IMR-90 (cell line): ENCODE measurements around the gene SIAH3. TPM values are rescaled to one million over a fixed set of nuclear protein-coding genes. Genes with fewer than 3 reads are reported as not detected.

Source experiments
- ATAC-seq: fragments of 200-7000 bp; cut with Tn5 transposase; 2 replicates; pipeline ENCODE4 v1.9.1; 2020; ENCODE audit warnings: low read depth, mild to moderate bottlenecking, moderate library complexity
- BruUV-seq: library from RNA; stranded (reverse); fragments of 400-500 nt; replicated peaks from 2 replicates; lab custom pipeline; 2021; lab: Mats Ljungman, UMichigan
- CTCF ChIA-PET: fragments of 300-600 bp; formaldehyde crosslinking; extraction: SDS; loops from one replicate; lab custom pipeline; 2021; ENCODE audit warnings: antibody characterized with exemption; lab: Yijun Ruan, JAX
- POLR2A ChIA-PET: fragments of 300-600 bp; sonication (Branson Sonifier 250); formaldehyde crosslinking; loops from one replicate; lab custom pipeline; 2022; ENCODE audit warnings: antibody characterized with exemption; ENCODE audit not compliant: unreplicated experiment; lab: Charles Lee
- DNase-seq: peaks from one replicate; pipeline ENCODE4 v3.0.0; 2013
- H2AFZ ChIP-seq: replicated peaks from 2 replicates; pipeline ENCODE3; 2013; ENCODE audit warnings: low read length, mild to moderate bottlenecking; ENCODE audit not compliant: poor library complexity
- H2AK5ac ChIP-seq: 2 replicates; pipeline ENCODE4 v1.6.1; 2013; ENCODE audit warnings: low read depth, low read length, inconsistent platforms
- H2AK9ac ChIP-seq: replicated peaks from 2 replicates; pipeline ENCODE3; 2013; ENCODE audit warnings: mild to moderate bottlenecking, low read depth, low read length, moderate library complexity; ENCODE audit not compliant: poor library complexity
- H2BK120ac ChIP-seq: 2 replicates; pipeline ENCODE4 v1.6.1; 2013; ENCODE audit warnings: low read depth, low read length, inconsistent platforms
- H2BK15ac ChIP-seq: 3 replicates; pipeline ENCODE4 v1.6.1; 2013; ENCODE audit warnings: low read depth, low read length, inconsistent platforms
- H2BK20ac ChIP-seq: 2 replicates; pipeline ENCODE4 v1.6.1; 2013; ENCODE audit warnings: low read depth, mild to moderate bottlenecking, inconsistent platforms, low read length, moderate library complexity
- H2BK5ac ChIP-seq: 2 replicates; pipeline ENCODE4 v1.6.1; 2013; ENCODE audit warnings: mild to moderate bottlenecking, low read depth, low read length, inconsistent platforms; ENCODE audit not compliant: poor library complexity, severe bottlenecking
- H3K14ac ChIP-seq: replicated peaks from 2 replicates; pipeline ENCODE4 v1.6.1; 2013; ENCODE audit warnings: low read depth, low read length, inconsistent platforms
- H3K18ac ChIP-seq: 2 replicates; pipeline ENCODE4 v1.6.1; 2013; ENCODE audit warnings: low read depth, low read length, control low read depth
- H3K23ac ChIP-seq: 2 replicates; pipeline ENCODE4 v1.6.1; 2013; ENCODE audit warnings: low read depth, low read length, inconsistent platforms
- H3K27ac ChIP-seq: 2 replicates; pipeline ENCODE4 v1.5.1; 2013; ENCODE audit warnings: mild to moderate bottlenecking, control low read depth, low read length; ENCODE audit not compliant: insufficient read depth
- H3K27me3 ChIP-seq: 2 replicates; pipeline ENCODE4 v1.6.1; 2013; ENCODE audit warnings: low read length; ENCODE audit not compliant: control insufficient read depth, insufficient read depth
- H3K36me3 ChIP-seq: 2 replicates; pipeline ENCODE4 v1.6.1; 2013; ENCODE audit warnings: low read length, mixed read lengths; ENCODE audit not compliant: control insufficient read depth, insufficient read depth
- H3K4ac ChIP-seq: 2 replicates; pipeline ENCODE4 v1.6.1; 2013; ENCODE audit warnings: low read depth, low read length, inconsistent platforms
- H3K4me1 ChIP-seq: 2 replicates; pipeline ENCODE4 v1.6.1; 2013; ENCODE audit warnings: low read length, mixed read lengths; ENCODE audit not compliant: control insufficient read depth, insufficient read depth
- H3K4me2 ChIP-seq: 2 replicates; pipeline ENCODE4 v1.6.1; 2013; ENCODE audit warnings: low read depth, mild to moderate bottlenecking, control low read depth, low read length, moderate library complexity
- H3K4me3 ChIP-seq: 2 replicates; pipeline ENCODE4 v1.5.1; 2013; ENCODE audit warnings: low read depth, mild to moderate bottlenecking, control low read depth, low read length, moderate library complexity; ENCODE audit not compliant: insufficient read depth
- H3K56ac ChIP-seq: 2 replicates; pipeline ENCODE4 v1.6.1; 2013; ENCODE audit warnings: low read length, inconsistent platforms; ENCODE audit not compliant: insufficient read depth; ENCODE audit errors: extremely low read depth
- H3K79me1 ChIP-seq, 2 experiments: 2 replicates each; pipeline ENCODE4 v1.6.1; 2013; ENCODE audit warnings: low read length in 2 of 2, inconsistent platforms in 1 of 2, low read depth in 1 of 2
- H3K9ac ChIP-seq: 2 replicates; pipeline ENCODE4 v1.6.1; 2013; ENCODE audit warnings: low read depth, low read length, control low read depth
- H3K9me1 ChIP-seq: 2 replicates; pipeline ENCODE4 v1.6.1; 2013; ENCODE audit warnings: low read length, inconsistent platforms; ENCODE audit not compliant: insufficient read depth
- H3K9me3 ChIP-seq: 2 replicates; pipeline ENCODE4 v1.6.1; 2013; ENCODE audit warnings: low read length; ENCODE audit not compliant: control insufficient read depth, insufficient read depth
- H4K20me1 ChIP-seq: 2 replicates; pipeline ENCODE4 v1.6.1; 2013; ENCODE audit warnings: low read length, inconsistent platforms; ENCODE audit not compliant: insufficient read depth
- H4K5ac ChIP-seq: 2 replicates; pipeline ENCODE4 v1.6.1; 2013; ENCODE audit warnings: mild to moderate bottlenecking, low read depth, low read length, control low read depth
- H4K8ac ChIP-seq, 2 experiments: 2 replicates each; pipeline ENCODE4 v1.6.1; 2013; ENCODE audit warnings: low read depth in 2 of 2, low read length in 2 of 2, control low read depth in 1 of 2, inconsistent platforms in 1 of 2
- H4K91ac ChIP-seq: 2 replicates; pipeline ENCODE4 v1.6.1; 2013; ENCODE audit warnings: low read depth, low read length, inconsistent platforms; ENCODE audit not compliant: insufficient read depth
- BHLHE40 ChIP-seq: fragments of 150-350 bp; IDR thresholded peaks from 2 replicates; pipeline ENCODE4 v1.6.1; 2016; ENCODE audit warnings: mild to moderate bottlenecking, low read depth, low read length
- CEBPB ChIP-seq: IDR thresholded peaks from 2 replicates; pipeline ENCODE4 v1.6.1; 2012; ENCODE audit warnings: low read depth, low read length, improper control_type of control experiment
- CHD1 ChIP-seq: IDR thresholded peaks from 2 replicates; pipeline ENCODE4 v1.6.1; 2012; ENCODE audit warnings: low read depth, low read length, improper control_type of control experiment
- CTCF ChIP-seq: conservative IDR thresholded peaks from 2 replicates; pipeline ENCODE4 v1.5.1; 2012; ENCODE audit warnings: mild to moderate bottlenecking, low read depth, low read length, improper control_type of control experiment
- ELK1 ChIP-seq: fragments of 150-350 bp; IDR thresholded peaks from 2 replicates; pipeline ENCODE4 v1.6.1; 2016; ENCODE audit warnings: low read depth, mild to moderate bottlenecking, low read length, moderate library complexity, borderline replicate concordance
- FOS ChIP-seq: fragments of 150-350 bp; IDR thresholded peaks from 2 replicates; pipeline ENCODE4 v1.6.1; 2016; ENCODE audit warnings: low read depth, low read length
- MAFK ChIP-seq: IDR thresholded peaks from 2 replicates; pipeline ENCODE4 v1.6.1; 2012; ENCODE audit warnings: low read depth, low read length, improper control_type of control experiment
- MAZ ChIP-seq: IDR thresholded peaks from 2 replicates; pipeline ENCODE4 v1.6.1; 2012; ENCODE audit warnings: low read depth, mild to moderate bottlenecking, low read length, improper control_type of control experiment, moderate library complexity, borderline replicate concordance
- MXI1 ChIP-seq: IDR thresholded peaks from 2 replicates; pipeline ENCODE4 v1.6.1; 2012; ENCODE audit warnings: low read depth, mild to moderate bottlenecking, low read length, moderate library complexity, borderline replicate concordance
- NFE2L2 ChIP-seq: fragments of 150-350 bp; IDR thresholded peaks from 2 replicates; pipeline ENCODE4 v1.6.1; 2016; ENCODE audit warnings: low read depth, mild to moderate bottlenecking, low read length
- POLR2A ChIP-seq: IDR thresholded peaks from 2 replicates; pipeline ENCODE4 v1.6.1; 2012; ENCODE audit warnings: mild to moderate bottlenecking, low read depth, low read length
- RAD21 ChIP-seq: IDR thresholded peaks from 2 replicates; pipeline ENCODE4 v1.6.1; 2012; ENCODE audit warnings: low read length, improper control_type of control experiment
- RCOR1 ChIP-seq: IDR thresholded peaks from 2 replicates; pipeline ENCODE4 v1.6.1; 2012; ENCODE audit warnings: mild to moderate bottlenecking, low read length, improper control_type of control experiment; ENCODE audit not compliant: insufficient replicate concordance
- RFX5 ChIP-seq: IDR thresholded peaks from 2 replicates; pipeline ENCODE4 v1.8.0; 2012; ENCODE audit warnings: low read depth, mild to moderate bottlenecking, low read length, moderate library complexity
- SMC3 ChIP-seq: fragments of 150-350 bp; IDR thresholded peaks from 2 replicates; pipeline ENCODE4 v1.6.1; 2016; ENCODE audit warnings: low read depth, mild to moderate bottlenecking, antibody characterized with exemption, low read length, moderate library complexity
- WGBS, 2 experiments: methylation state at CpG; one replicate each; pipeline versions ENCODE4 v1.1.5 to v1.1.7; 2013; ENCODE audit warnings: missing lambda C conversion rate in 2 of 2; ENCODE audit not compliant: insufficient read length in 1 of 2; ENCODE audit errors: extremely low coverage in 2 of 2; 5-methylcytosine and 5-hydroxymethylcytosine counted together
- dilution Hi-C: fragments of 300-500 bp; cut with HindIII; formaldehyde crosslinking; loops from one replicate; pipeline ENCODE4 v1.14.3; 2018; ENCODE audit warnings: low sequenced_read_pairs; ENCODE audit not compliant: unreplicated experiment
- in situ Hi-C: fragments of 300-500 bp; cut with MboI; formaldehyde crosslinking; loops from 3 replicates; pipeline ENCODE4 v1.14.3; 2019; ENCODE audit warnings: low sequenced_read_pairs, inconsistent platforms, mixed read lengths
- intact Hi-C: fragments of 100-400 bp; cut with micrococcal nuclease; formaldehyde crosslinking; loops from 2 replicates; pipeline ENCODE4 v1.10.0; 2022
- polyA plus RNA-seq, 3 experiments: library from polyadenylated mRNA; depleted of rRNA; stranded (reverse); fragments of >200 nt; gene quantifications; 2 replicates each; pipeline ENCODE4 v1.2.3, GENCODE V29; 2012; ENCODE audit warnings: low replicate concordance in 1 of 3
- total RNA-seq: library from RNA; depleted of rRNA; stranded (reverse); fragments of >200 nt; gene quantifications from 2 replicates; pipeline ENCODE4 v1.2.3, GENCODE V29; 2012
- TF ChIP-seq, protein P1 (sequence below): fragments of 150-350 bp; IDR thresholded peaks from 2 replicates; pipeline ENCODE4 v1.6.1; 2017; ENCODE audit warnings: mild to moderate bottlenecking, antibody characterized with exemption, low read length, low read depth

The SIAH3 gene
- total and polyA plus RNA-seq, 2 of the 4 experiments (the other 2 are of a cell fraction): under 0.01 TPM; not detected in 1

DNA sequence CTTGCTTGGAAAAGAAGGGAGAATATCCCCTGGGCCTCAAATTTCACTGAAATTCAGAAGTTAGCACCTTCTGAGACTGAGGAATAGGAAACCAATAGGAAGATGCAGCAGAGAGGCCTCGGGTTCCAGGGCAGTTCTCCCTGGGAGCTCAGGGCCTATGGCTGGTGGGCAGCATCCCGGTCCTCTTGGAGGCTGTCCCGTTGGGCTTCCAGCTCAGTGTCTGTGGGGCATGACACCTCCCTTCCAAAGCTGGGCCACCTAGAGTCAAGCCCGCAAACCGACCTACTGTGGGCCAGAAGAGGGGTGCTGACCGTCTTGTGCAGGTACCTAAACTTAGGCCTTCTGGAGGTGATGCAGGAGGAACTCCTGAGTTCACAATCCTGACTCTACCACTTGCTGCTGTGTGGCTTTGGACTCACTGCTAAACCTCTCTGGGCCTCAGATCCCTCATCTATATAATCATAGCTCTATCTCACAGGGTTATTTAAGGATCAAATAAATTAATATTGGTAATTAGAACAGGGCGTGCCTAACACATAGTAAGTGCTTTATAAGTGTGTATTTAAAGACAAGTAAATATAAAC, 17.1 kb downstream of the SIAH3 start:
- dilution Hi-C loops (no loop called here), in situ Hi-C loops (no loop called here), intact Hi-C loops (no loop called here)
- H2AK9ac ChIP-seq: no peak overlapping the region
- no peaks in the 10 kb centered on the region for H3K9me1 ChIP-seq
- no peak overlapping the region for H3K23ac ChIP-seq
- H2BK15ac ChIP-seq: no peak overlapping the region
- no peak overlapping the region for H4K8ac ChIP-seq
- no peak for TF ChIP-seq RCOR1
- no peak for TF ChIP-seq CEBPB
- no peak for TF ChIP-seq FOS
- no peak for TF ChIP-seq MAFK
- TF ChIP-seq CHD1: no peak
- TF ChIP-seq, protein P1, sequence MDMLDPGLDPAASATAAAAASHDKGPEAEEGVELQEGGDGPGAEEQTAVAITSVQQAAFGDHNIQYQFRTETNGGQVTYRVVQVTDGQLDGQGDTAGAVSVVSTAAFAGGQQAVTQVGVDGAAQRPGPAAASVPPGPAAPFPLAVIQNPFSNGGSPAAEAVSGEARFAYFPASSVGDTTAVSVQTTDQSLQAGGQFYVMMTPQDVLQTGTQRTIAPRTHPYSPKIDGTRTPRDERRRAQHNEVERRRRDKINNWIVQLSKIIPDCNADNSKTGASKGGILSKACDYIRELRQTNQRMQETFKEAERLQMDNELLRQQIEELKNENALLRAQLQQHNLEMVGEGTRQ: no peak
- TF ChIP-seq NFE2L2: no peak
- TF ChIP-seq POLR2A: no peak
- no peak for TF ChIP-seq CTCF
- TF ChIP-seq RAD21: no peak
- no peak for TF ChIP-seq MXI1
- TF ChIP-seq BHLHE40: no peak
- TF ChIP-seq SMC3: no peak
- TF ChIP-seq RFX5: no peak
- TF ChIP-seq ELK1: no peak
- no peak for TF ChIP-seq MAZ
- H3K9ac ChIP-seq: no peak overlapping the region
- no peak overlapping the region for H4K5ac ChIP-seq
- 70% methylated on average over 3 of the region's 7 CpGs; no CpG with 5 or more reads in 1 of the 2 experiments for WGBS, 2 experiments
- H3K27me3 ChIP-seq: peaks cover 3% of the 10 kb centered on the region
- no peak overlapping the region for H2BK120ac ChIP-seq
- H4K91ac ChIP-seq: no peak overlapping the region
- no TSS peak for BruUV-seq
- no peak overlapping the region for H3K27ac ChIP-seq
- ChIA-PET CTCF (no interaction called here), POLR2A (no interaction called here)
- no peak overlapping the region for H2BK20ac ChIP-seq
- no peak overlapping the region for H3K18ac ChIP-seq
- no peaks in the 10 kb centered on the region for H3K9me3 ChIP-seq
- no peak overlapping the region for H2BK5ac ChIP-seq
- H3K4me1 ChIP-seq: no peaks in the 10 kb centered on the region
- H2AK5ac ChIP-seq: no peak overlapping the region
- H4K20me1 ChIP-seq: no peaks in the 10 kb centered on the region
- no peak overlapping the region for H3K4ac ChIP-seq
- ATAC-seq (no peak), DNase-seq (no peak)
- H3K14ac ChIP-seq: no peak overlapping the region
- H3K56ac ChIP-seq: no peak overlapping the region
- H3K36me3 ChIP-seq: no peaks in the 10 kb centered on the region
- H2AFZ ChIP-seq: no peak overlapping the region
- no peaks in the 10 kb centered on the region for H3K79me1 ChIP-seq
- no peak overlapping the region for H3K4me3 ChIP-seq
- H3K4me2 ChIP-seq: no peak overlapping the region
